H1 (cell line): ENCODE results near the gene RAB14. TPM values are rescaled to one million over a fixed set of nuclear protein-coding genes. Genes with fewer than 3 reads are reported as not detected.

ENCODE experiments used
- POLR2A ChIP-seq, 2 experiments: IDR thresholded peaks; 1 replicate in 1 of 2; 2 replicates in 1 of 2; pipeline ENCODE4 v1.6.1; 2011; ENCODE audit warnings: low read depth in 2 of 2, low read length in 2 of 2, mild to moderate bottlenecking in 2 of 2; ENCODE audit errors: control extremely low read depth in 1 of 2
- RFX5 ChIP-seq: IDR thresholded peaks from 2 replicates; pipeline ENCODE4 v1.6.1; 2011; ENCODE audit warnings: low read depth, low read length, improper control_type of control experiment, borderline replicate concordance
- polyA plus RNA-seq, 7 experiments: library from polyadenylated mRNA; depleted of rRNA in 3 of 7; stranded (reverse) in 5 of 7; unstranded in 2 of 7; fragments of >200 nt in 5 of 7; fragments of 200-250 nt in 2 of 7; gene quantifications; 1 replicate in 5 of 7; 2 replicates in 1 of 7; 4 replicates in 1 of 7; pipeline versions ENCODE4 v1.2.1 to v1.2.3, GENCODE V29; 2011 to 2013; ENCODE audit warnings: missing spikeins in 2 of 7, mixed read lengths in 2 of 7
- total RNA-seq: library from RNA; stranded (reverse); fragmentation: NEBNext Ultra II Directional; extraction: Animal tissue kit (Norgen Biotek cat#: 25700); gene quantifications from 2 replicates; pipeline ENCODE4 v1.2.1, GENCODE V29; 2021
- TF ChIP-seq, protein P1 (sequence below): IDR thresholded peaks from 2 replicates; pipeline ENCODE4 v1.6.1; 2012; ENCODE audit warnings: inconsistent platforms

RAB14 gene
- total and polyA plus RNA-seq, 2 of the 8 experiments (the other 6 are each of a cell fraction or from before 2014, with no cell fraction given): 9.1 to 44.8 TPM

DNA sequence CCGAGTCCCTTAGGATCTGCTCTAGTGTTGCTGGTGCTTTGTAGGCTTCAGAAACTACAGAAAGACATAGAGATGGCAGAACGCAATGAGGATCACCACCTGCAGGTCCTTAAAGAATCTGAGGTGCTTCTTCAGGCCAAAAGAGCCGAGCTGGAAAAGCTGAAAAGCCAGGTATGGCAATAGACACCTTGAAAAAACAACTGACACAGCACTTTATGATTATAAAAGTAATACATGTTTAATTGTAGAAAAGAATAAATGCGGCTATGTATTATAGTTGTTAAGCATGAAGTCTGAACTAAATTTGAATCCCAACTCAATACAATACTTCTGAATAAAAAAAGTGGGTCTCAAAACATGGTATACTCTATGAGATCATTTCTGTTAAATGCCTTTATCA is 43.7 kb downstream of the RAB14 start (continued):
- TF ChIP-seq, protein P1, sequence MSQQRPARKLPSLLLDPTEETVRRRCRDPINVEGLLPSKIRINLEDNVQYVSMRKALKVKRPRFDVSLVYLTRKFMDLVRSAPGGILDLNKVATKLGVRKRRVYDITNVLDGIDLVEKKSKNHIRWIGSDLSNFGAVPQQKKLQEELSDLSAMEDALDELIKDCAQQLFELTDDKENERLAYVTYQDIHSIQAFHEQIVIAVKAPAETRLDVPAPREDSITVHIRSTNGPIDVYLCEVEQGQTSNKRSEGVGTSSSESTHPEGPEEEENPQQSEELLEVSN: no peak
- TF ChIP-seq RFX5 (no peak), POLR2A (IDR thresholded peaks at IDR 0.05; ENCODE audit: control extremely low read depth in 1 of 2, low read depth in 2 of 2, low read length in 2 of 2) (no peak)
